MV-4-11 (cell line): Measurements from ENCODE around the gene NTSR1.

Source experiments
- DNase-seq: peaks from one replicate; lab custom pipeline; 2025; lab: John Stamatoyannopoulos, UW

NTSR1 gene

DNA sequence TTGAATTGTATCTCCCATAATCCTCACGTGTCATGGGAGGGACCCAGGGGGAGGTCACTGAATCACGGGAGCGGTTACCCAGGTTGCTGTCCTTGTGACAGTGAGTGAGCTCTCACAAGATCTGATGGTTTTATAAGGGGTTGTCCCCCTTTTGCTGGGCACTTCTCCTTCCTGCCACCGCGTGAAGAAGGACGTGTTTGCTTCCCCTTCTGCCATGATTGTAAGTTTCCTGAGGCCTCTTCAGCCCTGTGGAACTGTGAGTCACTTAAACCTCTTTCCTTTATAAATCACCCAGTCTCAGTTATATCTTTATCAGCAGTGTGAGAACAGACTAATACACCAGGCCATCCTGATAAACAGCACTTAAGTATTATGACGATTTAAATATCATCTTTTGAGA is 78.7 kb downstream of the NTSR1 start:
- peak; percentile 58 for DNase-seq

DNA sequence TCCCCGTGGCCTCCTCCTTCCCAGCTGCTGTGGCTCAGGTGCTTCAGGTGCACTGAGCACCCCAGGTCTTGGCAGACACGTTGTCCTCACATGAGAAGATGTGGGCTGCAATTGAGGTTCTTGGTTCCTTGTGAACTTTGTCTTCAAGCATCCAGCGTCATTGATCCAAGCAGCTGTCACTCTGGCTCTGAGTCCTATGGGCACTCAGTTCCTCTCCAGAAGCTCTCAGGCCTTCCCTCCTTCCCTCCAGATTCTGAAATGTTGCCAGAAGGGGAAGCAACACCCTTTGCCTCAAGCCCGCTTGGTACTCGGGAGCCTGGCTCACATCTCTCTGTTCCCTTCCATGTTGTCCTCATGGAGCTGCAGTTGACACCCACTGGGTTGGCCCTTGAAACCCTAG is 79.2 kb downstream of the NTSR1 start:
- peak; percentile 82 for DNase-seq

DNA sequence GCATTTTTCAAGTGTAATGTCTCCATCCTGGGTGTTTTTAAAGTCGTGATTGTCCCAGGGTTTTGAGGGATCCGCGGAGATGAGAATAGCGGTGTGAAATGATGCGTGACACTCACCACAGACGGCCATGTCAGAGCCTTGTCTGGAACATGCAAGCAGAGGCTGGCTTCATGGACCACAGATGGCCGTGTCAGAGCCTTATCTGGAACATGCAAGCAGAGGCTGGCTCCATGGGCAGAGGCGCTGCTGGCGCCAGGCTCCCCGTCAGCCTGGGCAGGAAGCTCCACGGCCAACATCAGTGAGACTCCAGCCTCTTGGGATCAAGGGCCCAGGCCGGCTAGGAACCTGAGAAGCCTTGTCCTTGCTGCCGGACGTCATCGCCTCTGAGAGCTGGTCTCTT is 80.0 kb downstream of the NTSR1 start:
- no peak for DNase-seq

DNA sequence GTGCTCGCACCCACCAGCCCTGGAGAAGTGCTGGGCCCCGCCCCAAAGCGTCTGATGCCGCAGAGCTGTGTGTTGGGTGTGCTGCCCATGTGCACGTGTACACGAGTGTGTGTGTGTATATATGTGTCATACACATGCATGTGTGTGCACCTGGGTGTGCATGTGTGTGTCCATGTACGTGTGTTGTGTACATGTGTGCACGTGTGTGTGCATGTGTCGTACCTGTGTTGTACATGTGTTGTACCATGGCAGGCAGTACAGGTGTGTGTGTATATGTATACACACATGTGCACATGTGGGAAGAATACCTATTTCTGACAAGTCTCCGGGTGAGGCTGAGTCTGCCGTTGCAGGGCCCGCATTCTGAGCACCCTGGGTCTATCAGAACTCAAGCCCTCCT is 81.4 kb downstream of the NTSR1 start:
- DNase-seq = no peak

DNA sequence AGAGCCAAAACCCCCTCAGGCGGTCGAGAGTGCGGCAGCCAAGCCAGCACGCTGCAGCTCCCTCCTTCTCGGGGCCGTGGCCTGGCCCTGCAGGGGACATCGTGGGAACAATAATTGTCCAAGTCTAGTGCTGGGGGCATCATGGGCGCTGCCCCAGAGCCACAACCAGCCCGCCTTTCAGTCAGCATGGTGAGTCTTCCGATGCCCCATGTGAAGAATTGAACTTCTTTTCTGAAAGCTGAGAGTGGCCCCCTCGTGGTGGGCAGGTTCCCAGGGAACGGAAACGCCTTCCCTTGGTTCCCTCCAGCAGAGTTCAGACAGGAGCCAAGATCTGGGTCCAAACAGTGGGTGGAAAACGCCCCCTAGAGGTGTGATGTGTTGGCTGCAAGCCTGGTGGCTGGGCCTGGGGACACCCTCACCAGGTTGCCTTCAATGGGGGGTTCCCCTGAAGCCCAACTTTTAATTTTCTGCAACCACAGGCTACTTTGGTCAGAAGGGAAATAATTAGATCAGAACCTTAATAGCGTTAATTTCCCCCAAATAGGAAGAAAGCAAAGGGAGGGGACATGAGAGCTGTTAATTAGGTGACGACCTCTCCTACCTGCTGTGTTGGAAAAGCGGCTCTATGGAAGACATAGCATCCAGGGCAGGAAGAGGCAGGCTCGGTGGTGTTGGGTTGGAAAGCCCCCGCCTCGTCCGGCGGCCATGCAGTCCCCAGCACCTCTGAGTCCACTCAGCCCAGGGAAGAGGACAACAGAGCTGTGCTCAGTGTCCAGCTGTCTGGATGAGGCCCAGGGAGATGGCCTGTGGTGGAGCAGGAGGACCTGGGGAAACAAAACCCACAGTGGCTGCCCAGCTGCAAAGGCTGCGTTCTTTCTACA is 82.9 kb downstream of the NTSR1 start:
- peak; percentile 94 for DNase-seq

DNA sequence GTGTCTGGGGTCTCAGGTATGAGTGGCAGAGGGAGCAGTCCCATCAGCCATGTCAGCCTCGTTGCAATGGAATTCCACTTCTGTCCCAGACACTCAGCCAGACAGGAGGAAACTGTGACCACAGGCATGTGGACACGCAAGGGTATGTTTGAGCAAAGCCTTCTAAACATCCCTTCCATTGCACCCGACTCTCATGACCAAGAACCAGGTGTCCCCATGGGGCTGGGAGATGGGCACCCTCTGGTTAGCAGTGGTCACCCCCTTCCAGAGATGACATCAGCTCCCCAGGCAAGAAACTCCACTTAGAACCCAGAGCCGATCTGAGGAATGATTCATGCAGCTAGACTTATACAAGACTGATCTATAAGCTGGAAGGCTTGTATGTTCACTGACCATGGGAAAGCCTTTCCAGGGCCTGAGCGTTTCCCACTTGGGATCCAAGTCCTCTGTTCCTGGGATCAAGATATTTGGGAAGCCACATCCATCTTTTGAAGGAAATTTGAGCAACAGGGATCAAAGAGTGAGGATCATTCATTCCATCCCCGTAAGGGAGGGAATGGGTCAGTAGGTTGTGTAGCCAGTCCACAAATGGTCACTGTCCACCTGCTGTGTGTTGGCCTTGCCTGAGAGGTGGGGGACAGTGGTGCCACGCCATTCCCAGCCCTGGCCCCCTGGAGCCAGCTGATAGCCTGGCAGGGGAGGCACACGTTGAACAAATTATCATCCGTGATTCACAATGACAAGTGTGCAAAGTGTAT is 83.7 kb downstream of the NTSR1 start:
- no peak for DNase-seq

DNA sequence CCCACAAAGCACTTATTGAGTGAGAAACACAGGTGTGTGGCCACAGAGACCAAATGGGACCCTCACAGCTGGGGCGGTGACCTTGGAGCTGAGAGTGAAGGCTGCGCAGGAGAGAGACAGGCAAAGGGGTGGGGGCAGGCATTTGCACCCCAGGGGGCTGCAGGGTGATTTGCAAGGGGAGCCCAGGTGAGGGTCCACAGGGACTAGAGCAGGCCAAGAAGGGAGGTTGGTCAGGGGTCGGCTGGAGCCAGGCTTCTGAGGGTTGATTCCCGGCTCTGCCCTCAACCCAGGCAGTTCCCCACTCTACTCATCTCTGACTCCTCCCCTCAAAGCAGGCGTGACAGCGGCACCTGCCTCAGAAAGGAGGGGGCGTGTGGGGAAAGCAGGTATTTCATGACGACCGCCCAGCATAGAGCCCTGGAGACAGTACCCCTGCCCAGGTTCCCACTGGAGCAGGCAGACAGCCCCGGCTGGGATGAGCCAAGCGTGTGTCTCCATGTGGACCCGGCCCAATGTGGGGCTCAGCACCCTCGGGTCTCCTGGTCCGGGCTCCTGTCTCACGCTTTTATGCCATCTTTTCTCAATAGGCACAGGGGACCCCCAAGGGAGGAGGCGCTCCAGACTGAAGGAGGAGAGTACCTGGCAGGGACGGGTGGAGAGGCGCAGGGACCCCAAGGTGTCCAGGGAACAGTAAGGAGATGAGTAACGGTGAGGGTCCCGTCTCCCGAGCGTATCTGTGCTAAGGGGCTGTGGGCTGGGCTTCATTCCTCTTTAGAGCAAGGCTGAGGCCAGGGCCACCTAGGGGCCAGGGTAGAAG is 84.5 kb downstream of the NTSR1 start:
- DNase-seq = no peak

DNA sequence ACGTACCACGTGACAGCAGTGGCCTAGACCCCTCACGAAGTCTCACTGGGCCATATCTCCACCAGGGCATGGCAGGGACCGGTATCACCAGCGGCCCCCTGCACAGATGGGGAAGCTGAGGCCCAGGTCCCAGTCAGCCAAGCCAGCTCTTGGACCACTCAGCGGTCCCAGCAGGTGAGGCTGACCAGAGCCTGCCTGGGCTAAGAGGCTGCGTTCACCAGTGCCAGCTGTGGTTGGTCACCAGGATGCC is 85.0 kb downstream of the NTSR1 start:
- DNase-seq = no peak

DNA sequence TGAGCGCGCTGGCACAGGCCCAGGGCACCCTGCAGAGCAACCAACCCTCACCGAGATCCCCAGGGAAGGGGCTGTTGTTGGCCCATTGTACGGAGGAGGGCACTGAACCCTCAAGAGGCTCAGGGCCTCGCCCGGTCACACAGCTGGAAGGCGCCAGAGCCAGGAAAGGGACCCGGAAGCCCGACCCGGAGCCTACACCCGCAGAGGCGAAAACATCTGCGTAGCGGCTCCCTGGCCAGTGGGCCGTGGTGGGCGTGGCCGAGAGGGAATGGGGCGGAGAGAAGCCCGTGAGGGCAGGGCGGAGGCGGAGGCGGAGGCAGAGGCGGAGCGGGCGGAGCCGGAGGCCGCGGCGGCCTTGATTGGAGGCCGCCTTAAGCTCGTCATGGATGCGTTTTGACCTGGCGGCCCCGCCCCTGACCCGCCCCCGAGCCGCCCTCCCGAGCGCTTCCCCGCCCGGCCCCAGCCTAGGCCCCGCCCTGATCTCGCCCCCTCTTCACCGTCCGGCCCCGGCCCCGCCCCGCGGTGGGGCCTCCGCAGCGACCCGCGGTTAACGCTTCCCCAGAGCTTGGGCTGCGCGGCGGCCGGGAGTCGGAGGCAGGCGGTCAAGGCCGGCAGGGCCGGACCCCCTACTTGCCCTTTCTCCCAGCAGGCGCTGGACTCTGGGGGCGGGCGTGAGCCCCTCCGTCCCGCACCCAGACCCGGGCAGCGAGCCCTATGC is 85.5 kb downstream of the NTSR1 start:
- peak; percentile 95 for DNase-seq

DNA sequence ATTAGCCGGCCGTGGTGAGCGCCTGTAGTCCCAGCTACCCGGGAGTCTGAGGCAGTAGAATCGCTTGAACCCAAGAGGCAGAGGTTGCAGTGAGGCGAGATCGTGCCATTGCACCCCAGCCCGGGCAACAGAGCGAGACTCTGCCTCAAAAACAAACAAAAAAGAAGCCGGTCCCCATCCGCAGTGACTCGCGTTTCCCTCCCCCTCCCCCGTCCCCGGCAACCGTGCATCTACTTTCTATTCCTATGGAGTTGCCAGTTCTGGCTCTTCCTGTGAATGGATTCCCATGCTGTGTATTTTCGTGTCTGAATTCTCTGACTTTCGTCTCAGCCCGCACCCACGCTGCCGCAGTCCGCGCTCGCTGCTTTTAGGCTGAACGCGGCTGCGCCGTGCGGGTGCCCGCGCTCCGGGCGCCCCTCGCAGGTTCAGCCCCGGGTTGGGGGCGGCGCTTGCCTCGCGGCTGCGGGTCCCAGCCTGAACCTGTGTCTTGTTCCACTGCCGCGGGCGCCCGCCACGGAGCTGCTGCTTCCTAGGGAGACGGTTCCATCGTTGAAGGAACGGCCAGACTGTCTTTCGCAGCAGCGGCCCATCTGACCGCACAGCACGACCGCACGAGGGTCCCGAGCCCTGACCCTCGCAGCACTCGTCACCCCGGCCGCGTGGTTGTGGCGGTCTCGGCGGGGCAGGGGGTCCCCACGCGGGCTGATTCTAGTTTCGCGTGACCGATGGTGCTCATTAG is 86.6 kb downstream of the NTSR1 start:
- peak; percentile 49 for DNase-seq

DNA sequence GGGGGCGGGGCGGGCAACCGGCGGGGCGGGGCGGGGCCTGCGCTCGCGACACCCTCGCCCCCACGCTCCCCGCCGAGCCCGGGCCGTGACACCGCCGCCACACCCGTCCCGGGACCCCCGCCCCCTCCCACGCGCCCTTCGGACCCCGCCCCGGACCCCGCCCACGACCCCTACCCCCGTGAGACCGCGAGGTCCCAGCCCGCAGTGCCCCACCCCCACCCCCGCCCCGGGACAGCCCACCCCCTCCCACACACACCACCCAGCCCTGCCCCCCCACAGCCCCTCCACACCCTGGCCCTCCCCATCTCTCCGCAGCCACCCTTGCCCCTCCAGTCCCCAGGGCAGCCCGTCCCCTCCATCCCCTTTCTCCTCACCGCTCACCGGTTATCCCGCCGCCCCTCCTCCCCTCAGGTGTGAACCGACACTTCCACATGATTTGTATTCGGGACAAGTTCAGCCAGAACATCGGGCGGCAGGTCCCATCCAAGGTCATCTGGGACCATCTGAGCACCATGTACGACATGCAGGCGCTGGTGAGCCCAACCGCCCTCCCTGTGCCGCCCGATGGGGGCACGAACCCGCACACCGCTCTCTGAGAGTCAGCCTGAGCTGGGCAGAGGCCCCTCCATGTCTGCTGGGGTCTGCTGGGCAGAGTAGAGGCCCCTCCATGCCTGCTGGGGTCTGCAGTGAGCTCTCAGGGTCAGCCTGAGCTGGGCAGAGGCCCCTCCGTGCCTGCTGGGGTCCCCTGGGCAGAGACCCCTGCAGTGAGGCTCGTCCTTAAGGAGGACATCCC is 88.3 kb downstream of the NTSR1 start:
- no peak for DNase-seq

DNA sequence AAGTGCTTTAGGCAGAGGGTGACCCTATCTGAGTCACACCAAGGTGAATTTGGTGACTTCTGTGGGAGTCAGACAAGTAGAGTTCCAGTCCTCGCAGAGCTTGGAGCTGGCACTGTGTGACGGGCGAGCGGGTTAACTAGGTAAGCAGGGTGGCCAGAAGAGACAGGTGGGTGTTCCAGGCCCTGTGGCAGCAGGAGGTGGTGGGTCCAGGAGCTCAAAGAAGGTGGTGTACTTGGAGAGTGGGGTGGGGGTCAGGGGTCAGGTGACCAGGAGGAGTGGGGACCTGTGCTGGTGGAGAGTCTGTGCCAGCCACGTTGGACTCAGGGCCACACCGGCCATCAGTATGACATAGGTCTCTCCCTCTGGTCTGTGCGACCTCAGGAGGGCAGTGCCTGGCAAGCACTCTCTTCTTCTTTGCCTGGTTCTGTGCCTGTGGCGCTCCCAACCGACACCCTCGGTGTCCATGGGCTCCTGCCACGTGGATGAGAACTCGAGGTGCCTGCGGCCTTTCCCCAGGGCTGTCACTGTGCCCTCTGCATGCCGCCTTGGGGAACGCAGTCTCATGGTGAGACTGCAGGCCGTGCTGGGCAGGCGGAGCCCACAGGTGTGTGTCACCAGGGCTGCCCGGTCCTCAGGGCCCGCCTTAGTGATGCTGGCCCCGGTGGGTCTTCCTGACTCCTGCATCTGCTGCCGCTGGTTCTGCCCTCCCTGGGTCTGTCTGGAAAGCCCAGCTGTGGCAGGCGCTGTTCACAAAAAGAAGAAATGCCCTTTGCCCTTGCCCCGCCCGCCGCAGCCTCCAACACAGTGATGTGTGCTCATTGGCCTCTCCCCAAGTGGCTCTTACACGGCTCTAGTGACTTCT is 89.3 kb downstream of the NTSR1 start:
- no peak for DNase-seq

DNA sequence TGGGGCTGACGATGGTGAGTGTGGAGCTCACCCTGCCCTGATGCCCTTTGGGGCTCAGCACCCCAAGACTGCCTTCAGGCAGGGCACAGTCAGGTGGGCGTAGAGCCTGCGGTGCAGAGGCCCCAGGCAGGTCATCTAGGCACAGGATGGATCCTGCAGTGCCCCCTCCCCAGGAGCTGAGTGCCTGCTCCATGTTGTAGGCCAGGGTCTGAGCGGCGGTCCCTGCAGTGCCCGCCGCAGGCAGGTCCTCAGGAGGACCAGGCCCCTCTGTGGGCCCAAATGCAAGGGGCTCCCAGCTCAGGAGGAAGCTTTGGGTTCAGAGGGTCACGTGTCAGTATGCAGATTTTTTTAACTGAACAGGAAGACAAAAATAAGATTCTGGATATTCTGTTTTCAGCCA is 90.4 kb downstream of the NTSR1 start:
- DNase-seq = no peak

DNA sequence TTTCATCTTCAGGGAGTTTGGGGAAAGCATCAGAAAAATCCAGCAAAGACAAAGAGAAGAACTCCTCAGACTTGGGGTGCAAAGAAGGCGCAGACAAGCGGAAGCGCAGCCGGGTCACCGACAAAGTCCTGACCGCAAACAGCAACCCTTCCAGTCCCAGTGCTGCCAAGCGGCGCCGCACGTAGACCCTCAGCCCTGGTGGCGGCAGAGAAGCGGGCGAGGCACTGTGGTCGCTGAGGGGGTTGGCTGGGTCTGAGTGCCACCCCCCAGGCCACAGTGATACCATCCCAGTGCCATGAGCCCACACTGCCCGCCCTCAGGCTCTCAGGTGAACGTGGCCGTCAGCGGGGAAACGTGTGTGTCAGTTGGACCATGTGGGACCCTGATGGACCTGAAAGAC is 90.8 kb downstream of the NTSR1 start:
- DNase-seq = no peak

DNA sequence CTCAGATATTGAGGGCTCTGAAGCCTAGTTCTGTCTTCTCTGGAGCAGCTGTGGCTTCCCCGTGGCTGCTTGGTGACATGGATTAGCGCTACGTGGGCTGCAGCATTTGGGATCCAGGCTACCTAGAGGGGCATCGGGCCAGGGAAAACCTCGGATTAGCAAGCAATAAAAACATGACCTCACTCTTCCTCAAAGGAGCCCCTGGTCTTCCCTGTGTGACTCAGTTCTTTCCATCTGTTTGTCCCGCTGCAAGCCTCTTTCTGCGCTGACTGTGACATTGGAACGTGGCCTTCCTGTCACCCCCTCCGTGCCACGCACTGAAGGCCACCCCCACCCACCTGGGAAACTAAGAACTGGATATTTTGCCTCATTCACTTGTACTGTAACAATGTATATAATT is 91.2 kb downstream of the NTSR1 start:
- no peak for DNase-seq

DNA sequence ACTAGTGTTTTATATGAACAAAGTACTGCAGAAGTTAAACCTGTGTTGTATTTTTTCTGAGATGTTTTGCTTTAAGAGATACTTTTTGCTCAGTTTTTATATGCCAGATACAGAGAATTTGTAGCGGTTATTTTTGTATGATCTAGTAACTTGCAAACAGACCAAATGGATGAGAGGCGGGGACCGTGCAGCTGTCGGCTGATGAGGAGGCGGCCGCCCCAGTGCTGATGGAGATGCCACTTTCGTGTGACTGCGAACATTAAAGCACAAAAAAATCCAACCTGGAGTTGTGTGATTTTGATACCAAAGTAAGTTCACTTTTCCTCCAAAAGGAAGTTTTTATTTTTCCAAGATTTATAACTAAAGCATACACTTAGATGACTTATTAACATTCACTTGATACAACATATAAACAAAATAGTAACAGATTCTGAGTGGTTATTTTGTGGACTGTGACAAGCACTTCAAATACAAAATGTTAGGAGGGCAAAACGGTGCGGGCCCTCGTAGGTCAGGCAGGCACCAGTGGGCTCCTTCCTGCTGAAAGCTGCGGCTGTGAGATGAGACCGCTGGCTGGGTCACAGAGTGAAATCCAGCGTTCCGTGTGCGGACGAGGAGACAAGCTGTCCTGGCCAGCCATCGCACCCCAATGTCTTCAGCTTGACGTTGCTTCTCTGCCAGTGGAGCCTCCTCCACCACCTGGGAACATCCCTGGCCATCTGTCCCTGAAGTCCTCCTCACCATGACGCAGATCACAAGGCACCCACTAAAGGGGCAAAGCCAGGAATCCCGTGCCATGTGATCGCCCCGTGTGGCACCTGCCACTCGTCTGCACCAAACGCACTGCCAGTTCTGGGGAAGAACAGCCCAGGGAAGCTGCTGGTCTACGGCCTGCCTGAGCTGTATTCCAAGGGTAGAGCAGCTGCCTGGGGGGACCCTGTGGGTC is 92.0 kb downstream of the NTSR1 start:
- no peak for DNase-seq

DNA sequence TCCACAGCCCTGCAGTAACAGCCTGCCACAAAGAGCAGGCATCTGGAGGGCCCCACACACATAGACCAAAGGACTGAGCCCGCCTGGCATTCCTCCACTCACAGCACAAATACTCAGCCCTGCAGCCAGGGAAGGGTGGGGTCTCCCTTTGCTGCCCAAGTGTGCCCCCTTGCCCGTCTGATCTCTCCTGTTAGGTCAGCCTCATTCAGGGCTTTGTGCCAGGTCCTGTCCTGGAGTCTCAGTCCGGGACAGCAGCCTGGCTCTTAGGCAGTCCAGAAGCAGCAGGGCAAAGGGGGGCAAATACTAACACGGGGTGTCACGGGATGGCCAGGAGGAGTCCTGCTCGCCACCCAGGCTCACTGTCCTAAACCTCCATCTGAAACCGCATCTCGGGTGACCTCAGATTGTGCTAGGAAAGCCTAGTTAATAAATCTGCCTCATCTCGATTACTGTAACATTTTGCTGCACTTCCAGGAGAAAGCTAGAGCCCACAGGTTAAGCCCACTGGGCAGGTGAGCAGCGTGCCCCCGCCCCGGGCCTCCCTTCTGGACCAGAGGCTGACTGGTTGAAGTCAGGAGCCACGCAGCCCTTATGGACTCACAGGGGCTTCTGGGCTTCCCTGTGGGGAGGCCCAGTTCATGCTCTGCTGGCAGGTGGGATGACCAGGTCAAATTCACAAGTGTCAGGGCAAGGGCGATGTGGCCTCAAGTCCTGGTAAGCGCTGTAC is 92.8 kb downstream of the NTSR1 start:
- DNase-seq = no peak
